ENCODE data around the gene MME.

DNA sequence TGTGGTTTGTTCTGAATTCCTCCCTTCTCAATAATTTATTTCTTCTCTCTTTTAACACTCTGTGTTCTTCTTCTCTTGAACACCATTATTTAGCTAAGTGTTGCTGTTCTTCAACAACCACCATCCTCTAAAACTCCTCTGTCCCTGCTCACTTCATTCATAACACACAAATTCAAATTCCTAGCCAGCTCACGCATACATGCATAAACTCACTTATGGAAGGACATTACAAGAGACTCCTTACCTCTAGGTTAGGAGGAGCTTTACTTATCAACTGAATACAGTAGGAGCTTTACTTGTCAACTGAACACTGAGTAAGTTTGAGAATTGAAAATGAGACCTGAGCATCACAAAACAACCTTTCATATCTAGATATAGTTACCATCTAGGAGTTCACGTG lies 23.6 kb downstream of the MME start:
- TF ChIP-seq, protein P1, sequence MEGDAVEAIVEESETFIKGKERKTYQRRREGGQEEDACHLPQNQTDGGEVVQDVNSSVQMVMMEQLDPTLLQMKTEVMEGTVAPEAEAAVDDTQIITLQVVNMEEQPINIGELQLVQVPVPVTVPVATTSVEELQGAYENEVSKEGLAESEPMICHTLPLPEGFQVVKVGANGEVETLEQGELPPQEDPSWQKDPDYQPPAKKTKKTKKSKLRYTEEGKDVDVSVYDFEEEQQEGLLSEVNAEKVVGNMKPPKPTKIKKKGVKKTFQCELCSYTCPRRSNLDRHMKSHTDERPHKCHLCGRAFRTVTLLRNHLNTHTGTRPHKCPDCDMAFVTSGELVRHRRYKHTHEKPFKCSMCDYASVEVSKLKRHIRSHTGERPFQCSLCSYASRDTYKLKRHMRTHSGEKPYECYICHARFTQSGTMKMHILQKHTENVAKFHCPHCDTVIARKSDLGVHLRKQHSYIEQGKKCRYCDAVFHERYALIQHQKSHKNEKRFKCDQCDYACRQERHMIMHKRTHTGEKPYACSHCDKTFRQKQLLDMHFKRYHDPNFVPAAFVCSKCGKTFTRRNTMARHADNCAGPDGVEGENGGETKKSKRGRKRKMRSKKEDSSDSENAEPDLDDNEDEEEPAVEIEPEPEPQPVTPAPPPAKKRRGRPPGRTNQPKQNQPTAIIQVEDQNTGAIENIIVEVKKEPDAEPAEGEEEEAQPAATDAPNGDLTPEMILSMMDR (IDR thresholded peaks at IDR 0.05) = no peak
- no peak for TF ChIP-seq POLR2A (IDR thresholded peaks at IDR 0.05)

Data from prostate gland (tissue), 2 donors.